ENCODE results near the gene ARHGAP9.

ARHGAP9 gene

GRCh38 chr12:57446292-57446960 lies 33.2 kb downstream of the ARHGAP9 start (continued):
- TF ChIP-seq ZNF518A (tag by site-specific recombination; conservative IDR thresholded peaks at IDR 0.05; ENCODE audit: low read depth) (peak; percentile 94), MZF1 (tag by site-specific recombination; IDR thresholded peaks at IDR 0.05; ENCODE audit: borderline replicate concordance) (peak; percentile 49; the same call in 1 of the 2 replicates), ZNF791 (tag by site-specific recombination; IDR thresholded peaks at IDR 0.05) (peak; percentile 74; the same call in 1 of the 2 replicates), ZBTB8A (tag by site-specific recombination; IDR thresholded peaks at IDR 0.05) (peak; percentile 87), RBAK (tag by site-specific recombination; IDR thresholded peaks at IDR 0.05) (no peak), ZNF426 (tag by site-specific recombination; IDR thresholded peaks at IDR 0.05) (peak; percentile 95), ZBTB11 (tag by site-specific recombination; conservative IDR thresholded peaks at IDR 0.05; ENCODE audit: low read depth) (peak; percentile 84), ZNF837 (tag by site-specific recombination; IDR thresholded peaks at IDR 0.05) (no peak), ZNF560 (tag by site-specific recombination; IDR thresholded peaks at IDR 0.05; ENCODE audit: borderline replicate concordance) (peak; percentile 95), ZNF664 (tag by site-specific recombination; IDR thresholded peaks at IDR 0.05) (peak; percentile 87), ZNF138 (tag by site-specific recombination; IDR thresholded peaks at IDR 0.05; ENCODE audit: borderline replicate concordance) (0 out of 2 replicates have a peak, but pooled peaks have one; percentile 12), ZNF23 (tag by site-specific recombination; IDR thresholded peaks at IDR 0.05; ENCODE audit: borderline replicate concordance) (0 out of 2 replicates have a peak, but pooled peaks have one; percentile 8), SP3 (tag by site-specific recombination; IDR thresholded peaks at IDR 0.05) (peak; percentile 11; the same call in 1 of the 2 replicates), ZNF146 (tag by site-specific recombination; IDR thresholded peaks at IDR 0.05) (no peak), IKZF3 (tag by site-specific recombination; IDR thresholded peaks at IDR 0.05) (no peak), ZNF19 (tag by site-specific recombination; IDR thresholded peaks at IDR 0.05; ENCODE audit: low read depth) (peak; percentile 70; the same call in 1 of the 2 replicates), ZNF514 (tag by site-specific recombination; IDR thresholded peaks at IDR 0.05) (0 out of 2 replicates have a peak, but pooled peaks have one; percentile 69), ZNF140 (tag by site-specific recombination; IDR thresholded peaks at IDR 0.05) (peak; percentile 95), ZNF292 (tag by site-specific recombination; IDR thresholded peaks at IDR 0.05; ENCODE audit: borderline replicate concordance, low read depth) (peak; percentile 66; the same call in 1 of the 2 replicates)
- TF ChIP-seq, protein P1, sequence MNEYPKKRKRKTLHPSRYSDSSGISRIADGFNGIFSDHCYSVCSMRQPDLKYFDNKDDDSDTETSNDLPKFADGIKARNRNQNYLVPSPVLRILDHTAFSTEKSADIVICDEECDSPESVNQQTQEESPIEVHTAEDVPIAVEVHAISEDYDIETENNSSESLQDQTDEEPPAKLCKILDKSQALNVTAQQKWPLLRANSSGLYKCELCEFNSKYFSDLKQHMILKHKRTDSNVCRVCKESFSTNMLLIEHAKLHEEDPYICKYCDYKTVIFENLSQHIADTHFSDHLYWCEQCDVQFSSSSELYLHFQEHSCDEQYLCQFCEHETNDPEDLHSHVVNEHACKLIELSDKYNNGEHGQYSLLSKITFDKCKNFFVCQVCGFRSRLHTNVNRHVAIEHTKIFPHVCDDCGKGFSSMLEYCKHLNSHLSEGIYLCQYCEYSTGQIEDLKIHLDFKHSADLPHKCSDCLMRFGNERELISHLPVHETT (tag by site-specific recombination; IDR thresholded peaks at IDR 0.05) = peak; percentile 64; the same call in 1 of the 2 replicates
- TF ChIP-seq, protein P2, sequence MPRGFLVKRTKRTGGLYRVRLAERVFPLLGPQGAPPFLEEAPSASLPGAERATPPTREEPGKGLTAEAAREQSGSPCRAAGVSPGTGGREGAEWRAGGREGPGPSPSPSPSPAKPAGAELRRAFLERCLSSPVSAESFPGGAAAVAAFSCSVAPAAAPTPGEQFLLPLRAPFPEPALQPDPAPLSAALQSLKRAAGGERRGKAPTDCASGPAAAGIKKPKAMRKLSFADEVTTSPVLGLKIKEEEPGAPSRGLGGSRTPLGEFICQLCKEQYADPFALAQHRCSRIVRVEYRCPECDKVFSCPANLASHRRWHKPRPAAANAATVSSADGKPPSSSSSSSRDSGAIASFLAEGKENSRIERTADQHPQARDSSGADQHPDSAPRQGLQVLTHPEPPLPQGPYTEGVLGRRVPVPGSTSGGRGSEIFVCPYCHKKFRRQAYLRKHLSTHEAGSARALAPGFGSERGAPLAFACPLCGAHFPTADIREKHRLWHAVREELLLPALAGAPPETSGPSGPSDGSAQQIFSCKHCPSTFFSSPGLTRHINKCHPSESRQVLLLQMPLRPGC (tag by site-specific recombination; IDR thresholded peaks at IDR 0.05) = no peak
- TF ChIP-seq, protein P3, sequence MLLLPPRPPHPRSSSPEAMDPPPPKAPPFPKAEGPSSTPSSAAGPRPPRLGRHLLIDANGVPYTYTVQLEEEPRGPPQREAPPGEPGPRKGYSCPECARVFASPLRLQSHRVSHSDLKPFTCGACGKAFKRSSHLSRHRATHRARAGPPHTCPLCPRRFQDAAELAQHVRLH (tag by site-specific recombination; IDR thresholded peaks at IDR 0.05) = peak; percentile 67; the same call in 1 of the 2 replicates
- TF ChIP-seq, protein P4, sequence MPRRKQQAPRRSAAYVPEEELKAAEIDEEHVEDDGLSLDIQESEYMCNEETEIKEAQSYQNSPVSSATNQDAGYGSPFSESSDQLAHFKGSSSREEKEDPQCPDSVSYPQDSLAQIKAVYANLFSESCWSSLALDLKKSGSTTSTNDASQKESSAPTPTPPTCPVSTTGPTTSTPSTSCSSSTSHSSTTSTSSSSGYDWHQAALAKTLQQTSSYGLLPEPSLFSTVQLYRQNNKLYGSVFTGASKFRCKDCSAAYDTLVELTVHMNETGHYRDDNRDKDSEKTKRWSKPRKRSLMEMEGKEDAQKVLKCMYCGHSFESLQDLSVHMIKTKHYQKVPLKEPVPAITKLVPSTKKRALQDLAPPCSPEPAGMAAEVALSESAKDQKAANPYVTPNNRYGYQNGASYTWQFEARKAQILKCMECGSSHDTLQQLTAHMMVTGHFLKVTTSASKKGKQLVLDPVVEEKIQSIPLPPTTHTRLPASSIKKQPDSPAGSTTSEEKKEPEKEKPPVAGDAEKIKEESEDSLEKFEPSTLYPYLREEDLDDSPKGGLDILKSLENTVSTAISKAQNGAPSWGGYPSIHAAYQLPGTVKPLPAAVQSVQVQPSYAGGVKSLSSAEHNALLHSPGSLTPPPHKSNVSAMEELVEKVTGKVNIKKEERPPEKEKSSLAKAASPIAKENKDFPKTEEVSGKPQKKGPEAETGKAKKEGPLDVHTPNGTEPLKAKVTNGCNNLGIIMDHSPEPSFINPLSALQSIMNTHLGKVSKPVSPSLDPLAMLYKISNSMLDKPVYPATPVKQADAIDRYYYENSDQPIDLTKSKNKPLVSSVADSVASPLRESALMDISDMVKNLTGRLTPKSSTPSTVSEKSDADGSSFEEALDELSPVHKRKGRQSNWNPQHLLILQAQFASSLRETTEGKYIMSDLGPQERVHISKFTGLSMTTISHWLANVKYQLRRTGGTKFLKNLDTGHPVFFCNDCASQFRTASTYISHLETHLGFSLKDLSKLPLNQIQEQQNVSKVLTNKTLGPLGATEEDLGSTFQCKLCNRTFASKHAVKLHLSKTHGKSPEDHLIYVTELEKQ (tag by site-specific recombination; IDR thresholded peaks at IDR 0.05; ENCODE audit: borderline replicate concordance) = peak; percentile 23; the same call in 1 of the 2 replicates

Measured in HEK293 (cell line).